Measurements from ENCODE around the gene SLC35B2.

Gene SLC35B2
- 13.1 to 38.3 (median 24.6) reads per million in 18 experiments for total RNA-seq

GRCh38 chr6:44257025-44257752 is at the start of gene SLC35B2:
TSS of gene SLC35B2 (minus strand) at chr6:44257528. CDS start at chr6:44257410, 118 bp downstream.
- peak in 1 of 2 donors; percentile 63 for DNase-seq

GRCh38 chr6:44306710-44307109 is 49.4 kb upstream of the SLC35B2 start:
- no peak for DNase-seq

GRCh38 chr6:44305200-44305725 is 47.9 kb upstream of the SLC35B2 start:
- DNase-seq = no peak

GRCh38 chr6:44304282-44305199 is 47.2 kb upstream of the SLC35B2 start:
- peak; percentile 24 to 42 for DNase-seq

- DNase-seq = no peak
These were observed 46.5 kb upstream of the SLC35B2 start for GRCh38 chr6:44303842-44304241.

GRCh38 chr6:44302856-44303255 is 45.5 kb upstream of the SLC35B2 start:
- no peak for DNase-seq

GRCh38 chr6:44301782-44302564 is 44.6 kb upstream of the SLC35B2 start:
- DNase-seq = no peak

GRCh38 chr6:44301106-44301505 is 43.8 kb upstream of the SLC35B2 start:
- DNase-seq = no peak

- DNase-seq = no peak
These were observed 43.0 kb upstream of the SLC35B2 start for GRCh38 chr6:44300292-44300823.

- DNase-seq = no peak
These were observed 41.5 kb upstream of the SLC35B2 start for GRCh38 chr6:44298864-44299263.

- DNase-seq = no peak
These were observed 40.9 kb upstream of the SLC35B2 start for GRCh38 chr6:44298055-44298803.

GRCh38 chr6:44297063-44298038 is 40.0 kb upstream of the SLC35B2 start:
- DNase-seq = peak; percentile 8 to 42

- DNase-seq = no peak
These were observed 37.8 kb upstream of the SLC35B2 start for GRCh38 chr6:44294832-44295791.

GRCh38 chr6:44292661-44293365 is 35.5 kb upstream of the SLC35B2 start:
- DNase-seq = no peak

GRCh38 chr6:44291841-44292240 is 34.5 kb upstream of the SLC35B2 start:
- DNase-seq = no peak

GRCh38 chr6:44289726-44290260 is 32.5 kb upstream of the SLC35B2 start:
- DNase-seq = no peak

GRCh38 chr6:44286747-44287146 is 29.4 kb upstream of the SLC35B2 start:
- no peak for DNase-seq

GRCh38 chr6:44286285-44286565 is 28.9 kb upstream of the SLC35B2 start:
- no peak for DNase-seq

All from inflammatory macrophage (primary cell).